Glomerular visceral epithelial cell (primary cell): ENCODE results near the gene MAP3K12.
"Not testable (repeated sequence)": the region's sequence is repeated elsewhere in the genome, so short reads cannot be mapped to it uniquely, and the experiment has no call there.

Experiments used
- DNase-seq: peaks from one replicate; pipeline ENCODE4 v3.0.0-alpha.2; 2016; ENCODE audit errors: extremely low spot score

MAP3K12 gene

DNA sequence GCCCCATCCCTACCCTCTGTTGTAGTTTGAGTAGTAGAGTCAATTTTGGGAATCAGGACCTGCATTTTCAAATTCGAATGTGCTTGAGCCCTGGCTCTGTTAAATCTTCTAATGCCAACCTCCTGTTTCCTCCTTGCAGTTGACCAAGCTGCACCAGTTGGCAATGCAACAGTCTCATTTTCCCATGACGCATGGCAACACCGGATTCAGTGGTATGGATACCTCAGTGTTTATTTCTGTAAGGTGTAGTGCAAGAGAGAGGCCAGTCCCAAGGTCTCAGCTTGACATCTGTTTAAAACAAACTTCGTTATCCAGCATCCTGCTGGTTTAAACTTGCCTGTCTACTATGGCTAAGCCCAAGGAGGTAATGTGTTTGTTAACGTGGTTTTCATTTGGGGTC, 32.2 kb downstream of the MAP3K12 start:
- DNase-seq: no peak

GRCh38 chr12:53466640-53467039, 32.6 kb downstream of the MAP3K12 start:
- DNase-seq: no peak

- no peak for DNase-seq
These were observed 33.6 kb downstream of the MAP3K12 start for GRCh38 chr12:53465679-53466078.

DNA sequence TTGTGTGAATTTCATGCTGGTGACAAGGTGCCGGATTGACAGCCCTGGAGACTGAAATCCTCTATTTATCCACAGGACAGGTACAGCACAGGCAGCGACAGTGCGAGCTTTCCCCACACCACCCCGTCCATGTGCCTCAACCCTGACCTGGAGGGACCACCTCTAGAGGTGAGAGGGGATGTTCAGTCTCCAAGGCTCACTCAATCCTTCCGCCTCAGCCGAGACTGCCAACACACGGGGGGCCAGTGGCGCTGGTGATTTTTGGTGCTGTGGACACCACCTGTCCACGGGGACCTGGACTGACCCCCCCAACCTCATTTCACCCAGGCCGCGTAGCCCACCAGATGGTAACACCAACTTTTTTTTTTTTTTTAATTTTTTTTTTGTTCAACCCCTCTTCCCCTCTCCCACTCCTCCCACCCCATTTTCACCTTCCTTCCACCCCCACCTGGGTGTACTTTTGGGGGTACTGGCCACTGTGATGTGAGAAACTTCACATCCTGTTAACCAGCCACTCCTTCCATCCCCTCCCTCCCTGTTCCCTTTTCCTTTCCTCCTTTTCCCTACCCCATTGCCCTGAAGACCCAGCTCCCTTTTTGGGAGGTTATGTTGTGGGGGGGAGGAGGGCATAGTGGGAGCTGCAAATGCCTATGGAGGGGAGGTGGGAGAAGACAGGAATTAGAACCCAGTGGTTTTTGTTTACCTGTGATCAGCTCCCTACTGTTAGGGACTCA, 34.4 kb downstream of the MAP3K12 start:
- no peak for DNase-seq

GRCh38 chr12:53463802-53464560, 35.3 kb downstream of the MAP3K12 start:
- DNase-seq: no peak

DNA sequence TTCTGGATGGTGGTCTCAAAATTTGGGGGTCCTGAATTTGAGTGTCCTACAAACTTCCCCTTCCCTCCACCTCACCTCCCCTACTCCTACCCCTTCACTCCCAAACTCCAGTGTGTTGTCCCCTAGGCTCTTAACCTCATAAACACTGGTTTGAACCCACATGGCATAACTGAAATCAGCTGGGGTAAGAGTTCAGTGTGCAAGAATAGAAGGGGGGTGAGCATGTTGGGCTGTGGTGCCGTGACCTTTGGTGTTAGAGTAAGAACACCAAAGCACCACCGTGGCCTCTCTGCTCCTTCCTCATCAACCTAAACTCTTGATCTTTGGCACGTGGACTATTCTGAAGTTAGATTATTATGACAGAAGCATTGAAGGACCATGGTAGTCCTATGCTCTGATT, 36.3 kb downstream of the MAP3K12 start:
- DNase-seq: no peak

GRCh38 chr12:53461591-53461990, 37.7 kb downstream of the MAP3K12 start:
- DNase-seq: no peak

- no peak for DNase-seq
These were observed 38.2 kb downstream of the MAP3K12 start for GRCh38 chr12:53461059-53461458.

DNA sequence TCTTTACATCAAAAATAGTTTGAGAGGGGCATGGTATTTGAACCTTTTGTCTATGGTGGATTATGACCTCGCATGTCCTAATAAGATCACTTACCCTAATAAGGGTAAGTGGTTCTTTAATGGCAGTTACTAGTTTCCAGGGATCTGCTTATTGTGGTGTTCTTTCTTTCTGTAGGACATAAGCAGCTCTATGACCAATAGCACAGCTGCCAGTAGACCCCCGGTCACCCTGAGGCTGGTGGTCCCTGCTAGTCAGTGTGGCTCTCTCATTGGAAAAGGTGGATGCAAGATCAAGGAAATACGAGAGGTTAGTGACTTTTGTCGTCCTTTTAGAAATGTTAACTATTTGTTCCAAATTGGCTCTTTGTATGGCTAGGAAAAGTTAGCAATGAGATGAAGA, 40.2 kb downstream of the MAP3K12 start:
- no peak for DNase-seq

DNA sequence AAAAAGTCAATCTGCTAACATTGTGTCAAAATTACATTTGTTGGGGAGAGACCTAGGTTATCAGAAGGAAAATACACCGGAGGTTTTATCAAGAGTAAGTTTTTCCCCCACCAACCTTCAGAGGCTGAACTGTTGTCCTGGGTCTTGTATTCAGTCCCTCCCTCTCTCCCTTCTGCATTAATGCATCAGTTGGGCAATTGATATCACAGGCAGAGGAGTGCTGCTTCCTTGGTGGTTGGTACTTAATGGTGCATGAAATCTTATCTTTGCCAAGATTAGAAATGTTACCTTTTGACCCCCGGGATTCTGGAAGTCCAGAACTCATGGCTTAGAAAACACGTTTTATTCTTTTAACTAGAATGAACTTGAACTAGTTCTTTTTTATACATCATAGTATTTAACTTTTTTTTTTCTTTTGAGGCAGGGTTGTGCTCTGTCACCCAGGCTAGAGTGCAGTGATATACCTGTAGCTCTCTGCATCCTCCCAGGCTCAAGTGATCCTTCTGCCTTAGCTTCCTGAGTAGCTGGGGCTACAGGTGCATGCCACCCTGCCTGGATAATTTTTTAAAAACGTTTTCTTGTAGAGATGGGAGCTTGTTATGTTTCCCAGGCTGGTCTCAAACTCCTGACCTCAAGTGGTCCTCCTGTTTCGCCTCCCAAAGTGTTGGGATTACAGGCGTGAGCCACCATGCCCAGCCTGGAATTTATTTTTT, 42.4 kb downstream of the MAP3K12 start:
- DNase-seq: no peak

- DNase-seq: no peak
These were observed 44.6 kb downstream of the MAP3K12 start for GRCh38 chr12:53454707-53455106.

GRCh38 chr12:53453953-53454640, 45.2 kb downstream of the MAP3K12 start:
- DNase-seq: no peak

GRCh38 chr12:53452159-53453077, 46.8 kb downstream of the MAP3K12 start:
- peak; percentile 90 for DNase-seq

DNA sequence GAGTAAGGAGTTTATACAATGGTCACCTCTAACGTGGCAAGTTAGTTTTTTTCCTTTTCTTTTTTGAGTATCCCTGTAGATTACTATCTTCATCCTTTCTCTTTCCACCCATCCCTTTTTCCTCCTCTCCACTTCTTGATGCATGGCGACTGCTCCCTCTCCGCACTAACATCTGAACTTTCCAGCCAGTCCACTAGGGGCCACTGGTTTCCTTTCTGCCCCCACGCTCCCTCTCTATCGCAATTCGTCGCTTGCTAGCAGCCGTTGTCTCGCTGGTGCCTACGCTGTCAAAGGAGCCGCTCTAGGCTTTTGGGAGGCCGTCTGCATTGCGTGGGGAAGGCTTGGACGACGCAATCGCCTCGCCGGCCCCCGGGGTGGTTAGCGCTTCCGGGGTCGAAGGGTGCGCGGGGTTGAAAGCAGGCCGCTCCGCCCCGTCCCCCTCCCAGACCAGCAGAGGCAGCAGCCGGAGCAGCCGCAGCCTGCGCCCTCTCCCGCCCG, 47.5 kb downstream of the MAP3K12 start, which contains the start of gene PCBP2:
PCBP2 (plus strand) TSS at position 442 of the 498 bp plus-strand sequence. CDS start 2,699 bp downstream, outside the sequence.
- DNase-seq: peak; percentile 99

DNA sequence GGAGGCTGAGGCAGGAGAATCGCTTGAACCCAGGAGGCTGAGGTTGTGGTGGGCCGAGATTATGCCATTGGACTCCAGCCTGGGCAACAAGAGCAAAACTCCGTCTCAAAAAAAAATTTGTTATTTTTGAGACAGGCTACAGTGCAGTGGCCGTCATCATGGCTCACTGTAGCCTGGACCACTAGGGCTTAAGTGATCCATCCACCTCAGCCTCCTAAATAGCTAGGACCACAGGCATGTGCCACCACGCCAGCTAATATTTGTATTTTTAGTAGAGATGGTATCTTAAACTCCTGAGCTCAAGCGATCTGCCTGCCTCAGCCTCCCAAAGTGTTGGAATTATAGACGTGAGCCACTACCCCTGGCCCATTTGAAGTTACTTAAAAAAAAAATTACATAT, 48.3 kb downstream of the MAP3K12 start:
- DNase-seq: no peak

DNA sequence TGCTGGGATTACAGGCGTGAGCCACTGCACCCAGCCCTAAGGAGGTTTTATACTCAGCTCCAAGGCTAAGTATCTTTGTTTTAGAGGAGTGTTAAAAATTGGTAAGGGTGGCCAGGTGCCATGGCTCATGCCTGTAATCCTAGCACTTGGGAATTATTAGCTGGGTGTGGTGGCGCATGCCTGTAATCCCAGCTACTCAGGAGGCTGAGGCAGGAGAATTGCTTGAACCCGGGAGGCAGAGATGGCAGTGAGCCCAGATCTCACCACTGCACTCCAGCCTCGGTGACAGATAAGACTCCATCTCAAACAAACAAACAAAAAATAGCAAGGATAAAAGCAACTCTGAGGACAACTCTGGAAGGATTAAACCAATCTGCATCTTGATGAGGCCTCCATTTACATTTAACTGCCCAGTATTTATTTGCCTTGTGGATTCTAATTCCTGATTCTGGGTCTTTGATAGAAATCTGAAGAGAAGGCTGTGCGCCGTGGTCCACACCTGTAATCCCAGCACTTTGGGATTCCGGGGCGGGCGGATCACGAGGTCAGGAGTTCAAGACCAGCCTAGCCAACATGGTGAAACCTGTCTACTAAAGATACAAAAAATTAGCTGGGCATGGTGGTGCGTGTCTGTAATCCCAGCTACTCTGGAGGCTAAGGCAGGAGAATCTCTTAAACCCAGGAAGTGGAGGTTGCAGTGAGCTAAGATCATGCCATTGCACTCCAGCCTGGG, 54.5 kb downstream of the MAP3K12 start:
- DNase-seq: not testable (repeated sequence)

DNA sequence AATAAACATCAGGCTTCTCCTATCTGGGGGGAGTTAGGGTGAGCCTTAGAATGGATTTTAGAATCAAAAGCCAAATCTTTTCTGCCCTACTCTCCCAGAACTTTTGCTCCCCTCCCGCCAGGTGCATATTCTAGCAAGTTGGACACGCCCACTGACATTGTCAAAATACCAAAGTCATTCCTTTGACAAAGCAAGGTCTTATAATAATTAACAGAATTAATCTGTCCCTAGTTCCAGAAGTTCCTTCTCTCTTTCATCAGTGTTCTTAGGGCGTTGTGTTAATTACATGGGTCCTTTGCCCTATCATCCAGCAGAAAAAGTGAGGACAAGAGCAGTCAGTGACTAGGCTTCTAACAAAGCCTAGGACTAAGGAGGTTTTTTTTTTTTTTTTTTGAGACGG, 55.3 kb downstream of the MAP3K12 start:
- DNase-seq: no peak

DNA sequence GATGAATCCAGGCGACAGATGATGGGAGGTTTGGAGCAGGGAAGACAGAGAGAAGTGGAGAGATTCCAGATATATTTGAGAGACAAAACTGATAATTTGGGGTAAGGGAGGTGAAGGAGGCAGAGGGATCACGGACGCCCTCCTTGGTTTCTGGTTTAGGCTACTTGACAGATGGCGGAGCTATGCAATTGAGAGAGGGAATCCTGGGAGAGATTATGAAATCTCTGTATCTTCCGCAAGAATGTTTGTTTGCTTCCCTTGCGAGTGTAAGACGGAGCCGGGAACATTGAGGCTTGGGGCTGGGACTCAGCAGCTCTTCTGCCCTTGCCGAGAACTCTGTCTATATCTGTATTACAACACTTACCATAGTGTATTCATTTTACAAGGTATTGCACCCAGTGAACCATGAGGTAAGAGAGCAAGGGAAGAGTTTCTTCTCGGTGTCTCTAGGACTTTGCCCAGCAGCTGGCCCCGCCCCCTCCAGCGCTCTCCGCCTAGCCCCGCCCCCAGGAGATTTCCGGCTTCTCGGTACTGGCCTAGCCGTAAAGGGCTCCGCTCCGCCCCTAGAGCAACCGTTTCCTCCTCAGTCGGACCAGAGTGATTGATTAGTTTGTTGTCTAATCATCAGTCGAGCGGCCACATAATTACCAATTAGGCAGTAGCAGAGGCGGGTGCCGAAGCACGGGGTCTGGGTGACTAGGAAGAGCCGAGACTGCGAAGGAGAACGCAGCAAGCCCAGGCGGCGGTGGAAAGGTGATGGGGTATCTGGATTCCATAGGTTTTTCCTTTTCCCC, 58.0 kb downstream of the MAP3K12 start, which contains the start of gene PRR13:
PRR13 (plus strand) TSS at position 695 of the 794 bp plus-strand sequence. CDS start 981 bp downstream, outside the sequence.
- peak; percentile 99 for DNase-seq

DNA sequence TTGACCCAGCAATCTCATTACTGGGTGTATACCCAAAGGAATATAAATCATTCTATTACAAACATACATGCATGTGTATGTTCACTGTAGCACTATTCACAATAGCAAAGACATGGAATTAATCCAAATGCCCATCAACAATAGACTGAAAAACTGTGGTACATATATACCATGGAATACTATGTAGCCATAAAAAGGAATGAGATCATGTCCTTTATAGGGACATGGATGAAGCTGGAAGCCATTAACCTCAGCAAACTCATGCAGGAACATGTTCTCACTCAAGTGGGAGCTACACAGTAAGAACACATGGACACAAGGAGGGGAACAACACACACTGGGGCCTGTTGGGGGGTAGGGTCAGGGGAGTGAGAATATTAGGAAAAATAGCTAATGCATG, 59.7 kb downstream of the MAP3K12 start:
- not testable (repeated sequence) for DNase-seq
